NT2/D1 (cell line): ENCODE measurements around the gene EFCAB9.

Experiments used
- SUZ12 ChIP-seq: IDR thresholded peaks from 2 replicates; pipeline ENCODE4 v1.6.1; 2011; ENCODE audit not compliant: insufficient read length, insufficient read depth; ENCODE audit errors: extremely low read depth
- YY1 ChIP-seq: IDR thresholded peaks from 2 replicates; pipeline ENCODE4 v1.6.1; 2011; ENCODE audit not compliant: insufficient read length, insufficient read depth
- ZNF274 ChIP-seq: IDR thresholded peaks from 2 replicates; pipeline ENCODE4 v1.6.1; 2011; ENCODE audit warnings: mild to moderate bottlenecking, low read depth, low read length

- TF ChIP-seq YY1 (no peak), SUZ12 (no peak), ZNF274 (no peak)
These were observed 43.2 kb upstream of the EFCAB9 start for GRCh38 chr5:172150514-172151425.
